Thoracic aorta (tissue), 2 donors: ENCODE results near the gene APOL1. TPM values are rescaled to one million over a fixed set of nuclear protein-coding genes. Genes with fewer than 3 reads are reported as not detected.

Experiments
- ATAC-seq: fragments of 150-250 bp; one replicate; pipeline ENCODE4 v1.8.0; 2017; ENCODE audit warnings: low read depth; ENCODE audit not compliant: insufficient number of reproducible peaks, low FRiP score
- DNase-seq: peaks from one replicate; pipeline ENCODE4 v3.0.0-alpha.2; 2020; ENCODE audit warnings: low spot score
- H3K27ac ChIP-seq, 2 donors: fragments of 200-600 bp; sonication (generic); 1 replicate in 1 of 2; 2 replicates in 1 of 2; pipeline ENCODE4 v1.5.1; 2016; ENCODE audit warnings: mild to moderate bottlenecking in 2 of 2, moderate library complexity in 2 of 2
- H3K27me3 ChIP-seq: fragments of 200-600 bp; sonication (generic); replicated peaks from 2 replicates; pipeline ENCODE4 v1.6.0; 2016; ENCODE audit warnings: mild to moderate bottlenecking; ENCODE audit not compliant: insufficient read depth
- H3K36me3 ChIP-seq: fragments of 200-600 bp; sonication (generic); one replicate; pipeline ENCODE4 v1.5.1; 2016
- H3K4me1 ChIP-seq, 2 donors: fragments of 200-600 bp; sonication (generic); 1 replicate in 1 of 2; 2 replicates in 1 of 2; pipeline versions ENCODE4 v1.5.1 to v1.6.0; 2016; ENCODE audit warnings: low read depth in 2 of 2, mild to moderate bottlenecking in 1 of 2; ENCODE audit not compliant: control insufficient read depth in 1 of 2
- H3K4me3 ChIP-seq: fragments of 200-600 bp; sonication (generic); 2 replicates; pipeline ENCODE4 v1.5.1; 2016; ENCODE audit warnings: mild to moderate bottlenecking
- H3K9me3 ChIP-seq: fragments of 200-600 bp; sonication (generic); 2 replicates; pipeline ENCODE4 v1.5.1; 2016
- total RNA-seq, 2 donors: library from RNA; depleted of rRNA; stranded (reverse); fragments of >200 nt; gene quantifications; one replicate each; pipeline versions ENCODE4 v1.1.0 to v1.2.3, GENCODE V29; 2016
- TF ChIP-seq, protein P1 (sequence below): fragments of 200-600 bp; sonication (generic); IDR thresholded peaks from one replicate; pipeline ENCODE4 v1.5.1; 2019; ENCODE audit warnings: antibody characterized with exemption

APOL1 gene
- total RNA-seq, 2 donors from 2014 or later: 40.1 to 47.3 TPM

DNA sequence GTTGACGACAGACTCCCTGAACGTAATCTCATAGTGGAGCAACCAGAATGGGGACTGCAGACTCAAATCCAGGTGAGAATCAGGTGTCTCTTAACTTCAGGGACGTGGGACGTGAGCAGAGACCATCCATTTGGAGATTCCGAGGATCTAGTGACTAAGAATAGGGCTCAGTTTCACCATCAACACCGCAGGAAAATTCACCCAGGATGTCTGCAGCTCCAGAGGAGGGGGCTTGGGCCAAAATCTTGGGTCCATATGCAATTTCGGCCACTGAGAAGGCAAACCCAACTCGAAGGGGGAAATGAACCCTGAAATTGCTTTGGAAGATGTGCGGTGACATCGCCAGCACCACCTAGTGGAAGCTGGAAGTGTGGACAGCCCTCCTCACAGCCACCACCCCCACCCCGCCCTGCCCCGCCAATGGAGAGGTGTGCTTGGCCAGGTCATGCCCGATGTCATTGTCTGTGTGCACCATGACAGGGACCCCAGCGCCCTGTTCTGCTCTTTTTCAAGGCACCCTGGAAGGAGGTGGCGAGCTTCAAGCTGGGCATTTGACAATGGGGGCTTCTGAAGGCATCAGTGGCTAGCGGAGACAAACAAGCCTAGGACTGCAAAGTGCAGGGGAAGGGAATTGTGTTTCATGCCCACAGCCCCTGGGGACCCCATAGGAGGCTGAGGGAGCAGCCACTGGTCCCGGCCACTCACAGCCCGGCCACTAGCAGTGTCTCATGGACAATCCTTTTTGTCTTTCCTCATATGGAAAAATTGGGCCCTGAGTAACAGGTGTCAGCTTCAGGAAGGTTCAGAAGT is 24.8 kb downstream of the APOL1 start:
- no peaks in the 10 kb centered on the region for H3K27me3 ChIP-seq
- no peaks in the 10 kb centered on the region for H3K9me3 ChIP-seq
- no peak for ATAC-seq
- DNase-seq: no peak
- TF ChIP-seq, protein P1, sequence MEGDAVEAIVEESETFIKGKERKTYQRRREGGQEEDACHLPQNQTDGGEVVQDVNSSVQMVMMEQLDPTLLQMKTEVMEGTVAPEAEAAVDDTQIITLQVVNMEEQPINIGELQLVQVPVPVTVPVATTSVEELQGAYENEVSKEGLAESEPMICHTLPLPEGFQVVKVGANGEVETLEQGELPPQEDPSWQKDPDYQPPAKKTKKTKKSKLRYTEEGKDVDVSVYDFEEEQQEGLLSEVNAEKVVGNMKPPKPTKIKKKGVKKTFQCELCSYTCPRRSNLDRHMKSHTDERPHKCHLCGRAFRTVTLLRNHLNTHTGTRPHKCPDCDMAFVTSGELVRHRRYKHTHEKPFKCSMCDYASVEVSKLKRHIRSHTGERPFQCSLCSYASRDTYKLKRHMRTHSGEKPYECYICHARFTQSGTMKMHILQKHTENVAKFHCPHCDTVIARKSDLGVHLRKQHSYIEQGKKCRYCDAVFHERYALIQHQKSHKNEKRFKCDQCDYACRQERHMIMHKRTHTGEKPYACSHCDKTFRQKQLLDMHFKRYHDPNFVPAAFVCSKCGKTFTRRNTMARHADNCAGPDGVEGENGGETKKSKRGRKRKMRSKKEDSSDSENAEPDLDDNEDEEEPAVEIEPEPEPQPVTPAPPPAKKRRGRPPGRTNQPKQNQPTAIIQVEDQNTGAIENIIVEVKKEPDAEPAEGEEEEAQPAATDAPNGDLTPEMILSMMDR: peak; percentile 82
- H3K36me3 ChIP-seq: peaks cover 18% of the 10 kb centered on the region
- peak overlapping the region in 1 of 2 donors; percentile 34 for H3K27ac ChIP-seq
- H3K4me3 ChIP-seq: no peak overlapping the region
- H3K4me1 ChIP-seq: peaks cover 0 to 8% of the 10 kb centered on the region in 2 donors

DNA sequence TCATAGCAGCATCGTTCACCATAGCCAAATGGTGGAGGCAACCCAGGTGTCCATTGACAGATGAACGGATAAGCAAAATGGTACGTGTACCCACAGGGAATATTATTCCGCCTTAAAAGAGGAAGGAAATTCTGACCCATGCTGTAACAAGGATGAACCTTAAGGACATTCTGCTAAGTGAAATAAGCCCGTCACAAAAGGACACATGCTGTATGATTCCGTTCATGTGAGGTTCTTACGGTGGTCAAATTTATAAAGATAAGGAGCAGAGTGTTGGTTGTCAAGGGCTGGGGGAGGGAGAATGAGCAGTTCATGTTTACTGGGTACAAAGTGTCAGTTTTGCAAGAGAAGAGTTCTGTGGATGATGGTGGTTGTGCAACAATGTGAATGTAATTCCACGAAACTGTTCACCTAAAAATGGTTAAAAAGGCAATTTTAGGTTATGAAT is 26.3 kb downstream of the APOL1 start:
- DNase-seq: no peak

DNA sequence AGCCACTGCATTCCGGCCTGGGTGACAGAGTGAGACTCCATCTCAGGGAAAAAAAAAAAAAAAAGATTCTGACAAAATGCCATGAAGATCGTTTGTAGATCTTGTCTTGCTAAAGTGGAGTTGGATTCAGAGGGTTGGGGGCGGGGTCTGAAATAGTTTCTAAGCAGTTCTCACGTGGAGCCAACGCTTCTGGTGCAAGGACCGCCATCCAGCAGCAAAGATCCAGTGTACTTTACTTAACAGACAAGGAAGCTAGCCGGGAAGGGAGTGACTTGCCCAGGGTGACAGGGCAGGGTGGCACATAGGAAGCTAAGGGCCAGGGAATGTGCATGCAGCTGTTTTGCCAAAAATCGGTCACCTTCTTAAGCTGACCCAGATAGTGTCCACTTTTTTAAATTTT is 27.4 kb downstream of the APOL1 start:
- no peak for DNase-seq
- ATAC-seq: no peak
- peaks cover 45% of the 10 kb centered on the region for H3K36me3 ChIP-seq

More for the DNA sequence above, 26.3 kb downstream of the APOL1 start:
- TF ChIP-seq, protein P1: no peak
- H3K27me3 ChIP-seq: no peaks in the 10 kb centered on the region
- no peak overlapping the region for H3K4me3 ChIP-seq
- H3K9me3 ChIP-seq: no peaks in the 10 kb centered on the region
- H3K4me1 ChIP-seq: peaks cover 0 to 8% of the 10 kb centered on the region in 2 donors
- no peak for ATAC-seq
- H3K36me3 ChIP-seq: peaks cover 34% of the 10 kb centered on the region
- H3K27ac ChIP-seq: no peak overlapping the region

DNA sequence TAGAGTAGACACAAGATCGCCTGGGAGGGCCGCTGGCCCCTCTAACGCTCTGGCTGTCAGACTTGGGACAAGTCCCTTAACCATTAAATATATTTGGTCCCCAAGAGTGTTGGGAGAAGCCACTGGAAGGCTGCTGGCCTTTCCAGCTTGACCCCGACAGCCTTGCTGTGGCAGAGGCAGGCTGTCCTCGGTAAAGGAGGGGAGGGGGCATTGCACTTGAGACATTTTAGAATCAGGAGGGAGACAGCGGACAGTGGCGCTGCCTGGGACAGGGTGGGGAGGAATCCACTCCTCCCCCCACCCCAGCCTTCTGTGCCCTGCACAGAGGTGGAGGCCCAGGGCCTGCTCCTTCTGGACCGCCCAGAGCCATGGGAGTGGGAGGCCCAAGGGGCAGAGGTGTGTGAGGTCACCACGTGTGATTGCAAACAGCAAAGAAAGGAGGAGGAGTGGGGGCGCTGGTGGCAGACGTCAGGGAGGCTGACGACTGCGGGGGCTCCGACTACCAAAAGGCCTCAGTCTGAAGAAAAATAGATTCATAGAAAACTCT is 28.9 kb downstream of the APOL1 start:
- no peaks in the 10 kb centered on the region for H3K9me3 ChIP-seq
- ATAC-seq (no peak), DNase-seq (no peak)
- H3K36me3 ChIP-seq: peaks cover 60% of the 10 kb centered on the region
- peaks cover 0 to 8% of the 10 kb centered on the region in 2 donors for H3K4me1 ChIP-seq
- peak overlapping the region in 1 of 2 donors; percentile 34 for H3K27ac ChIP-seq
- no peaks in the 10 kb centered on the region for H3K27me3 ChIP-seq
- H3K4me3 ChIP-seq: no peak overlapping the region
- TF ChIP-seq, protein P1: no peak

More for the DNA sequence above, 27.4 kb downstream of the APOL1 start:
- Histone ChIP-seq H3K4me3 (no peak overlapping the region), H3K27ac (no peak overlapping the region), H3K4me1 (peaks cover 0 to 8% of the 10 kb centered on the region in 2 donors), H3K9me3 (no peaks in the 10 kb centered on the region), H3K27me3 (no peaks in the 10 kb centered on the region)
- TF ChIP-seq, protein P1: no peak

DNA sequence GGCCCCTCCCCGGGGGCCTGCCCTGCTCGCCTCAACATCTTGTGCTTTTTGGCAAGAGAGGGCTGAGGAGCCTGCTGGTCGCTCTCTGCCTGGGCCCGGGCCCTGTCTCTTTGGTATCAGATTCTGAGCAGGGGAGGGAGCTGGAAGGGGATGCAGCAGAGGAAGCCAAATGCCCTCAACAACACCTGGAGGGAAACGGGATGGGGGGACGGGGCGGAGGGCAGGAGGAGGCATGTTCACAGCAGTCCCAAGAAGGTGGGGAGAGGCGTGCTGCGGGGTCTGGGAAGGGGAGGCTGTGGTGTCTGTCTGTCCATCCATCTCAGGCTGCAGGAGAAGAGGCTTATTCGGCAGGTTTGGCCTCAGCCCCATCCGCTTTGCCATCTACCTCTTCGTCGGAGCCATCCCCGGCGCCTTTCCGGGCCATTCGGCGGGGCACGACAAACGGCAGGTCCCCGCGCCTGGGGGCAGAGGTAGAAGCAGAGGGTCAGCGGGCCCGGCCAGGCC is 29.4 kb downstream of the APOL1 start:
- ATAC-seq (no peak), DNase-seq (no peak)
- H3K9me3 ChIP-seq: no peaks in the 10 kb centered on the region
- TF ChIP-seq, protein P1: no peak
- peaks cover 65% of the 10 kb centered on the region for H3K36me3 ChIP-seq
- no peak overlapping the region for H3K4me3 ChIP-seq
- H3K4me1 ChIP-seq: peaks cover 0 to 6% of the 10 kb centered on the region in 2 donors
- H3K27me3 ChIP-seq: no peaks in the 10 kb centered on the region
- H3K27ac ChIP-seq: no peak overlapping the region
